CD4-positive, alpha-beta T cell treated with Interleukin-6 at 100 ng/mL for 8 hours (primary cell): ENCODE results near the gene HM13.
"Not testable (repeated sequence)": the region's sequence is repeated elsewhere in the genome, so short reads cannot be mapped to it uniquely, and the experiment has no call there.

Source experiments
- DNase-seq: peaks from one replicate; pipeline ENCODE4 v3.0.0-alpha.2; 2020; ENCODE audit warnings: mixed read lengths, low spot score

HM13 gene

GRCh38 chr20:31543966-31544598, 29.8 kb downstream of the HM13 start:
- DNase-seq = no peak

- no peak for DNase-seq
Measured at GRCh38 chr20:31544600-31544999, 30.4 kb downstream of the HM13 start.

GRCh38 chr20:31545621-31546040, 31.4 kb downstream of the HM13 start:
- DNase-seq = not testable (repeated sequence)

GRCh38 chr20:31547017-31547675, 32.9 kb downstream of the HM13 start:
- DNase-seq = peak; percentile 77

- DNase-seq = no peak
Measured at GRCh38 chr20:31547720-31548298, 33.6 kb downstream of the HM13 start.

GRCh38 chr20:31548820-31549512, 34.7 kb downstream of the HM13 start:
- DNase-seq = no peak

GRCh38 chr20:31549513-31549880, 35.3 kb downstream of the HM13 start:
- no peak for DNase-seq

GRCh38 chr20:31550099-31550498, 35.9 kb downstream of the HM13 start:
- no peak for DNase-seq

- no peak for DNase-seq
Measured at GRCh38 chr20:31551163-31552081, 37.2 kb downstream of the HM13 start.

- DNase-seq = no peak
Measured at GRCh38 chr20:31555203-31555775, 41.0 kb downstream of the HM13 start.

GRCh38 chr20:31559704-31560093, 45.5 kb downstream of the HM13 start:
- no peak for DNase-seq

GRCh38 chr20:31560094-31560745, 46.0 kb downstream of the HM13 start:
- peak; percentile 76 for DNase-seq

- DNase-seq = no peak
Measured at GRCh38 chr20:31560746-31561598, 46.7 kb downstream of the HM13 start.

GRCh38 chr20:31562241-31562640, 48.0 kb downstream of the HM13 start:
- no peak for DNase-seq

- no peak for DNase-seq
Measured at GRCh38 chr20:31564284-31564683, 50.0 kb downstream of the HM13 start.

GRCh38 chr20:31565699-31566318, 51.6 kb downstream of the HM13 start:
- DNase-seq = no peak

GRCh38 chr20:31566319-31566657, 52.0 kb downstream of the HM13 start:
- DNase-seq = no peak

- no peak for DNase-seq
Measured at GRCh38 chr20:31566658-31567379, 52.6 kb downstream of the HM13 start.

GRCh38 chr20:31567380-31567720, 53.1 kb downstream of the HM13 start:
- DNase-seq = no peak
